Measurements from ENCODE around the gene PELI3. TPM values are rescaled to one million over a fixed set of nuclear protein-coding genes. Genes with fewer than 3 reads are reported as not detected.

PELI3 gene
- total and polyA plus RNA-seq, 10 of the 15 experiments (the other 5 are each of a cell fraction or from before 2014, with no cell fraction given) = 0.14 to 1.5 (median 0.66) TPM

DNA sequence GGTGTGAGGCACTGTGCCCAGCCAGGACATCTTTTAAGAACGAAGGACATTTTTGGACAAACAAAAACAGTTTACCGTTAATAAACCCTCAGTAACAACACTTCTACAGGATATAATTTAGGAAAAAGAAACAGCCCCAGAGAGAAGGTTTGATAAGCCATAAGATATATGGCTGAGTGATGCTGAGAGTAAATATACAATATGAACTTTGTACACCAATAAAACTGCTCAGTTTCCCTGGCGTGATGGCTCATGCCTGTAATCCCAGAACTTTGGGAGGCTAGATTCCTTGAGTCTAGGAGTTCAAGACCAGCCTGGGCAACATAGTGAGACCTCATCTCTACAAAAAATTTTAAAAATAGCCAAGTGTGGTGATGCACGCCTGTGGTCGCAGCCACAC, 31.8 kb downstream of the PELI3 start (continued):
- TF ChIP-seq, protein P1, sequence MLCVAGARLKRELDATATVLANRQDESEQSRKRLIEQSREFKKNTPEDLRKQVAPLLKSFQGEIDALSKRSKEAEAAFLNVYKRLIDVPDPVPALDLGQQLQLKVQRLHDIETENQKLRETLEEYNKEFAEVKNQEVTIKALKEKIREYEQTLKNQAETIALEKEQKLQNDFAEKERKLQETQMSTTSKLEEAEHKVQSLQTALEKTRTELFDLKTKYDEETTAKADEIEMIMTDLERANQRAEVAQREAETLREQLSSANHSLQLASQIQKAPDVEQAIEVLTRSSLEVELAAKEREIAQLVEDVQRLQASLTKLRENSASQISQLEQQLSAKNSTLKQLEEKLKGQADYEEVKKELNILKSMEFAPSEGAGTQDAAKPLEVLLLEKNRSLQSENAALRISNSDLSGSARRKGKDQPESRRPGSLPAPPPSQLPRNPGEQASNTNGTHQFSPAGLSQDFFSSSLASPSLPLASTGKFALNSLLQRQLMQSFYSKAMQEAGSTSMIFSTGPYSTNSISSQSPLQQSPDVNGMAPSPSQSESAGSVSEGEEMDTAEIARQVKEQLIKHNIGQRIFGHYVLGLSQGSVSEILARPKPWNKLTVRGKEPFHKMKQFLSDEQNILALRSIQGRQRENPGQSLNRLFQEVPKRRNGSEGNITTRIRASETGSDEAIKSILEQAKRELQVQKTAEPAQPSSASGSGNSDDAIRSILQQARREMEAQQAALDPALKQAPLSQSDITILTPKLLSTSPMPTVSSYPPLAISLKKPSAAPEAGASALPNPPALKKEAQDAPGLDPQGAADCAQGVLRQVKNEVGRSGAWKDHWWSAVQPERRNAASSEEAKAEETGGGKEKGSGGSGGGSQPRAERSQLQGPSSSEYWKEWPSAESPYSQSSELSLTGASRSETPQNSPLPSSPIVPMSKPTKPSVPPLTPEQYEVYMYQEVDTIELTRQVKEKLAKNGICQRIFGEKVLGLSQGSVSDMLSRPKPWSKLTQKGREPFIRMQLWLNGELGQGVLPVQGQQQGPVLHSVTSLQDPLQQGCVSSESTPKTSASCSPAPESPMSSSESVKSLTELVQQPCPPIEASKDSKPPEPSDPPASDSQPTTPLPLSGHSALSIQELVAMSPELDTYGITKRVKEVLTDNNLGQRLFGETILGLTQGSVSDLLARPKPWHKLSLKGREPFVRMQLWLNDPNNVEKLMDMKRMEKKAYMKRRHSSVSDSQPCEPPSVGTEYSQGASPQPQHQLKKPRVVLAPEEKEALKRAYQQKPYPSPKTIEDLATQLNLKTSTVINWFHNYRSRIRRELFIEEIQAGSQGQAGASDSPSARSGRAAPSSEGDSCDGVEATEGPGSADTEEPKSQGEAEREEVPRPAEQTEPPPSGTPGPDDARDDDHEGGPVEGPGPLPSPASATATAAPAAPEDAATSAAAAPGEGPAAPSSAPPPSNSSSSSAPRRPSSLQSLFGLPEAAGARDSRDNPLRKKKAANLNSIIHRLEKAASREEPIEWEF (IDR thresholded peaks at IDR 0.05; ENCODE audit: insufficient replicate concordance, low read depth, low read length) = no peak
- TF ChIP-seq TBL1XR1 (IDR thresholded peaks at IDR 0.05; ENCODE audit: low read depth, low read length) (no peak), SMAD5 (IDR thresholded peaks at IDR 0.05; ENCODE audit: low read depth) (no peak), FOXK2 (IDR thresholded peaks at IDR 0.05) (no peak), SRF (IDR thresholded peaks at IDR 0.05; ENCODE audit: low read depth in 2 of 2, low read length in 2 of 2) (no peak)
- TF ChIP-seq, protein P2, sequence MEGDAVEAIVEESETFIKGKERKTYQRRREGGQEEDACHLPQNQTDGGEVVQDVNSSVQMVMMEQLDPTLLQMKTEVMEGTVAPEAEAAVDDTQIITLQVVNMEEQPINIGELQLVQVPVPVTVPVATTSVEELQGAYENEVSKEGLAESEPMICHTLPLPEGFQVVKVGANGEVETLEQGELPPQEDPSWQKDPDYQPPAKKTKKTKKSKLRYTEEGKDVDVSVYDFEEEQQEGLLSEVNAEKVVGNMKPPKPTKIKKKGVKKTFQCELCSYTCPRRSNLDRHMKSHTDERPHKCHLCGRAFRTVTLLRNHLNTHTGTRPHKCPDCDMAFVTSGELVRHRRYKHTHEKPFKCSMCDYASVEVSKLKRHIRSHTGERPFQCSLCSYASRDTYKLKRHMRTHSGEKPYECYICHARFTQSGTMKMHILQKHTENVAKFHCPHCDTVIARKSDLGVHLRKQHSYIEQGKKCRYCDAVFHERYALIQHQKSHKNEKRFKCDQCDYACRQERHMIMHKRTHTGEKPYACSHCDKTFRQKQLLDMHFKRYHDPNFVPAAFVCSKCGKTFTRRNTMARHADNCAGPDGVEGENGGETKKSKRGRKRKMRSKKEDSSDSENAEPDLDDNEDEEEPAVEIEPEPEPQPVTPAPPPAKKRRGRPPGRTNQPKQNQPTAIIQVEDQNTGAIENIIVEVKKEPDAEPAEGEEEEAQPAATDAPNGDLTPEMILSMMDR (IDR thresholded peaks at IDR 0.05 in 2 of 3, conservative IDR thresholded peaks at IDR 0.05 in 1 of 3; ENCODE audit: control insufficient read depth in 2 of 3, extremely low read depth in 1 of 3, insufficient read depth in 1 of 3, low read depth in 3 of 3, low read length in 3 of 3) = no peak
- TF ChIP-seq, protein P3, sequence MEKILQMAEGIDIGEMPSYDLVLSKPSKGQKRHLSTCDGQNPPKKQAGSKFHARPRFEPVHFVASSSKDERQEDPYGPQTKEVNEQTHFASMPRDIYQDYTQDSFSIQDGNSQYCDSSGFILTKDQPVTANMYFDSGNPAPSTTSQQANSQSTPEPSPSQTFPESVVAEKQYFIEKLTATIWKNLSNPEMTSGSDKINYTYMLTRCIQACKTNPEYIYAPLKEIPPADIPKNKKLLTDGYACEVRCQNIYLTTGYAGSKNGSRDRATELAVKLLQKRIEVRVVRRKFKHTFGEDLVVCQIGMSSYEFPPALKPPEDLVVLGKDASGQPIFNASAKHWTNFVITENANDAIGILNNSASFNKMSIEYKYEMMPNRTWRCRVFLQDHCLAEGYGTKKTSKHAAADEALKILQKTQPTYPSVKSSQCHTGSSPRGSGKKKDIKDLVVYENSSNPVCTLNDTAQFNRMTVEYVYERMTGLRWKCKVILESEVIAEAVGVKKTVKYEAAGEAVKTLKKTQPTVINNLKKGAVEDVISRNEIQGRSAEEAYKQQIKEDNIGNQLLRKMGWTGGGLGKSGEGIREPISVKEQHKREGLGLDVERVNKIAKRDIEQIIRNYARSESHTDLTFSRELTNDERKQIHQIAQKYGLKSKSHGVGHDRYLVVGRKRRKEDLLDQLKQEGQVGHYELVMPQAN (conservative IDR thresholded peaks at IDR 0.05) = no peak

Measured in GM12878 (cell line).